ENCODE data around the gene COG7.

DNA sequence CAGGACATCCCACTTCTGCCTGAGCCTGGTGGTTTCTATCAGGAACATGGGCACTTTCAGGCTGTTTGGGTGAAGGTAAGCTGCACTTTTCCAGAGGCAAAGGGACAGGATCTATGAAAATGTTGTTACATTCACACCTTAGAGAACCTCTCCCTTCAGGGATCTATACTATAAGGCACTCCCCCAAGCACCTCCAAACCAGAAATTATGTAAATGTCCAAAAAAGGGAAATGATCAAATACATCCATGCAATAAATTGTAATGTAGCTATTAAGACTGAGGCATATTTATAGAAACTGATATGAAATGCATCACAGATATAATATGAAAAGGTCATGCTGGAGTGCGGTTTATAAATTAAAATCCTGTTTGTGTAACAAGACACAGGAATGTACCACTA is 23.3 kb upstream of the COG7 start:
- TF ChIP-seq, protein P1, sequence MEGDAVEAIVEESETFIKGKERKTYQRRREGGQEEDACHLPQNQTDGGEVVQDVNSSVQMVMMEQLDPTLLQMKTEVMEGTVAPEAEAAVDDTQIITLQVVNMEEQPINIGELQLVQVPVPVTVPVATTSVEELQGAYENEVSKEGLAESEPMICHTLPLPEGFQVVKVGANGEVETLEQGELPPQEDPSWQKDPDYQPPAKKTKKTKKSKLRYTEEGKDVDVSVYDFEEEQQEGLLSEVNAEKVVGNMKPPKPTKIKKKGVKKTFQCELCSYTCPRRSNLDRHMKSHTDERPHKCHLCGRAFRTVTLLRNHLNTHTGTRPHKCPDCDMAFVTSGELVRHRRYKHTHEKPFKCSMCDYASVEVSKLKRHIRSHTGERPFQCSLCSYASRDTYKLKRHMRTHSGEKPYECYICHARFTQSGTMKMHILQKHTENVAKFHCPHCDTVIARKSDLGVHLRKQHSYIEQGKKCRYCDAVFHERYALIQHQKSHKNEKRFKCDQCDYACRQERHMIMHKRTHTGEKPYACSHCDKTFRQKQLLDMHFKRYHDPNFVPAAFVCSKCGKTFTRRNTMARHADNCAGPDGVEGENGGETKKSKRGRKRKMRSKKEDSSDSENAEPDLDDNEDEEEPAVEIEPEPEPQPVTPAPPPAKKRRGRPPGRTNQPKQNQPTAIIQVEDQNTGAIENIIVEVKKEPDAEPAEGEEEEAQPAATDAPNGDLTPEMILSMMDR (conservative IDR thresholded peaks at IDR 0.05 in 1 of 2, IDR thresholded peaks at IDR 0.05 in 1 of 2; ENCODE audit: low read depth in 1 of 2, low read length in 2 of 2) = no peak
- no peak for TF ChIP-seq EZH2 (IDR thresholded peaks at IDR 0.05; ENCODE audit: low read length, missing control alignments)
